ENCODE measurements around the gene AMMECR1. TPM values are rescaled to one million over a fixed set of nuclear protein-coding genes. Genes with fewer than 3 reads are reported as not detected.

AMMECR1 gene
- total RNA-seq, 5 donors from 2014 or later (not counting 1 experiment from before 2014, with no cell fraction given) = 11.7 to 17.4 (median 12.6) TPM

DNA sequence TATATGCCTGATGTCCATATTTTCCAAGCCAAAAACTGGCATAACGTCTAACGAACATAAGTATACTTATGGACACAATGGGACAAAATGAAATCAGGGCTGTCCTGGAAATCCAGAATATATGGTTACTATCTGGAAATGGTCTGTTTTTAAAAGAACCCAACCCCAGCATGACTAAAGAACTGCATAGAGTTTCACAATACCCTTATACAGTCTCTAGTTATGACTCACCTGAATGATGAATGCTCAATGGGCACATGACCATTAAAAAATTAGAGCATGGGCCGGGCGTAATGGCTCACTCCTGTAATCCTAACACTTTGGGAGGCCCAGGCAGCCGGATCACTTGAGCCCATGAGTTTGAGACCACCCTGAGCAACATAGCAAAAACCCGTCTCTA lies 31.8 kb downstream of the AMMECR1 start:
- Mint-ChIP-seq H3K4me1 (peaks cover 20 to 57% (median 37%) of the 10 kb centered on the region in 3 donors), H3K9me3 (peaks cover 0 to 1% (median 0%) of the 10 kb centered on the region in 3 donors), H3K4me3 (no peak overlapping the region), H3K36me3 (peaks cover 16% of the 10 kb centered on the region), H3K27me3 (peaks cover 0 to 27% of the 10 kb centered on the region in 2 donors), H3K27ac (no peak overlapping the region)
- no peaks in the 10 kb centered on the region for H3K9me3 ChIP-seq
- ChIA-PET POLR2A (interaction anchor here in 1 of 2 donors (0.6 kb wide), 1 partner anchor 367 kb away, joined by 3 read pairs; no protein-coding TSS in a partner anchor), CTCF (interaction anchor here in 1 of 2 donors (0.6 kb wide), 1 partner anchor 78 kb away, joined by 6 read pairs; no protein-coding TSS in a partner anchor)
- H3K4me3 ChIP-seq (ENCODE audit: control insufficient read depth in 1 of 2, extremely low read depth in 1 of 2, low read length in 1 of 2) = no peak overlapping the region
- no peak overlapping the region for H3K27ac ChIP-seq (ENCODE audit: low read length)
- no CpG with 5 or more reads among the region's 6 CpGs for WGBS (ENCODE audit: insufficient coverage)
- ATAC-seq (replicated peaks in 1 of 4) = no peak
- no peaks in the 10 kb centered on the region for H3K27me3 ChIP-seq (replicated peaks in 1 of 2; ENCODE audit: control insufficient read depth in 2 of 2, extremely low read depth in 1 of 2, insufficient read depth in 2 of 2, low read length in 1 of 2)
- H3K36me3 ChIP-seq (ENCODE audit: control insufficient read depth in 2 of 2, extremely low read depth in 1 of 2, insufficient read depth in 1 of 2, low read length in 1 of 2) = no peaks in the 10 kb centered on the region
- H3K4me1 ChIP-seq (ENCODE audit: control insufficient read depth in 1 of 2, extremely low read depth in 1 of 2, insufficient read depth in 2 of 2, low read length in 2 of 2) = no peaks in the 10 kb centered on the region
- no peak for DNase-seq

DNA sequence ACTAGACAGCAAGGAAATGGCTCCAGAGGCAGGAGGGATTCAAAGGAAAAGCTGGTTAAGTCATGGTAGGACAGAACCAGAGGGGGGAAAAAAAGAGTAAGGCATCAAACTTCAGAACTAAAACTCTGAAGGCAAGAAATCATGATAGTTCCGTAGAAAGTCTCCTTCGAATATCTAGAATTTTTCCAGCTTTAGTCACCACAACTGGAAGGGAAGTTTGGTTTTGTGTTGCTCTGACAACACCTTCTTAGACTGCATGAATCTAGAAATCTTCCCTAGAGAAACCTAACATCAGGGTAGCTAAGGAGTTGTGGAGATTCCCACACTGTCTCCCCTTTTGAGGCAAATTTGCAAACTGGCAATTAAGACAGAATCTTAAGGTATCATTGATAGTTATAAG lies 33.7 kb downstream of the AMMECR1 start:
- no CpG with 5 or more reads among the region's 2 CpGs for WGBS (ENCODE audit: insufficient coverage)
- ATAC-seq (replicated peaks in 1 of 4) = no peak
- peaks cover 16% of the 10 kb centered on the region for H3K36me3 Mint-ChIP-seq

DNA sequence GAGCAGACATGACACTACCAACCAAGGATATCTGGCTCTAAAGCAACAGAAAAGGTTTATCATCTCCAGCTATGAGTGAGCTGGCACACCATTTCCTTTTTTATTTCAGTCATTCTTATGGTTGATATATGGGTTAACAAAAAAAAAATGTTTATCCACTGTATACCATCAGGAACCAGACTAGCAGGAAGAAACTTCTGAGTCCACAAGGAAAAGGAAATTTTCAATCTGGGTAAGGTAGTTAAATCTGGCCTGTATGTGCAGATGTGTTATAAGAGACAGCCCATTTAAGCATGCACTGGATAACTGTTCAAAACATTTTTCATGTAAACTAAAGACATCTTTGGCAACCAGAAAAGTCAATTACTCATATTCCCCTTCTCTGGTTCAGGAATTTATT lies 35.0 kb downstream of the AMMECR1 start:
- ChIA-PET CTCF (no interaction called here), POLR2A (no interaction called here)
- Histone ChIP-seq H3K27ac (ENCODE audit: low read length) (no peak overlapping the region), H3K9me3 (no peaks in the 10 kb centered on the region), H3K36me3 (ENCODE audit: control insufficient read depth in 2 of 2, extremely low read depth in 1 of 2, insufficient read depth in 1 of 2, low read length in 1 of 2) (no peaks in the 10 kb centered on the region), H3K4me3 (ENCODE audit: control insufficient read depth in 1 of 2, extremely low read depth in 1 of 2, low read length in 1 of 2) (no peak overlapping the region), H3K27me3 (replicated peaks in 1 of 2; ENCODE audit: control insufficient read depth in 2 of 2, extremely low read depth in 1 of 2, insufficient read depth in 2 of 2, low read length in 1 of 2) (no peaks in the 10 kb centered on the region), H3K4me1 (ENCODE audit: control insufficient read depth in 1 of 2, extremely low read depth in 1 of 2, insufficient read depth in 2 of 2, low read length in 2 of 2) (no peaks in the 10 kb centered on the region)
- no peak overlapping the region for H3K27ac Mint-ChIP-seq
- peaks cover 10 to 42% (median 30%) of the 10 kb centered on the region in 3 donors for H3K4me1 Mint-ChIP-seq
- H3K27me3 Mint-ChIP-seq = peaks cover 0 to 16% of the 10 kb centered on the region in 2 donors
- ATAC-seq (replicated peaks in 1 of 4) (no peak), DNase-seq (no peak)
- H3K36me3 Mint-ChIP-seq = peaks cover 16% of the 10 kb centered on the region
- peaks cover 0 to 1% (median 0%) of the 10 kb centered on the region in 3 donors for H3K9me3 Mint-ChIP-seq
- no peak overlapping the region for H3K4me3 Mint-ChIP-seq

More for the DNA sequence above, 33.7 kb downstream of the AMMECR1 start:
- no peak overlapping the region for H3K27ac ChIP-seq (ENCODE audit: low read length)
- H3K4me3 ChIP-seq (ENCODE audit: control insufficient read depth in 1 of 2, extremely low read depth in 1 of 2, low read length in 1 of 2) = no peak overlapping the region
- POLR2A ChIA-PET = no interaction called here
- Mint-ChIP-seq H3K4me3 (no peak overlapping the region), H3K27ac (no peak overlapping the region), H3K4me1 (peaks cover 16 to 43% (median 27%) of the 10 kb centered on the region in 3 donors), H3K27me3 (peaks cover 0 to 23% of the 10 kb centered on the region in 2 donors), H3K9me3 (peaks cover 0 to 1% (median 0%) of the 10 kb centered on the region in 3 donors)
- CTCF ChIA-PET = no interaction called here
- DNase-seq = no peak
- H3K4me1 ChIP-seq (ENCODE audit: control insufficient read depth in 1 of 2, extremely low read depth in 1 of 2, insufficient read depth in 2 of 2, low read length in 2 of 2) = no peaks in the 10 kb centered on the region
- H3K36me3 ChIP-seq (ENCODE audit: control insufficient read depth in 2 of 2, extremely low read depth in 1 of 2, insufficient read depth in 1 of 2, low read length in 1 of 2) = no peaks in the 10 kb centered on the region
- no peaks in the 10 kb centered on the region for H3K9me3 ChIP-seq
- H3K27me3 ChIP-seq (replicated peaks in 1 of 2; ENCODE audit: control insufficient read depth in 2 of 2, extremely low read depth in 1 of 2, insufficient read depth in 2 of 2, low read length in 1 of 2) = no peaks in the 10 kb centered on the region

DNA sequence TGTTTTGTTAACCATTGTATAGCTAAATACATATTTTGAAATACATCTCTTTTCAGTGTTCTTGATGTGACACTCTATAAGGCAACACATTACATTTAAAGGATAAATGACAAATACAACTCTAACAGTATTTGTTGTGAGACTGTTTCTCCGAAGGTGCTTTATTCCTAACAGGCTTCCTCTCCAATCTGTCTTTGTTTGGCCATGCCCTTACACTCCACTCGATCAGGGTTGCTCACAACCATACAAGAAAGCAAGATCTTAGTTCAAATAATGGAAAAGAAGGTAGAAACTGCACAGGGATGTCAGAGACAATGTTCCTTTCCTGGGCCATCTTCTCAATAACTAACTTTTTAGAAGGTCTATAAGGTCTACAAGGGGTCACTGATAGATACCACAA lies 36.5 kb downstream of the AMMECR1 start:
- Histone ChIP-seq H3K4me1 (ENCODE audit: control insufficient read depth in 1 of 2, extremely low read depth in 1 of 2, insufficient read depth in 2 of 2, low read length in 2 of 2) (no peaks in the 10 kb centered on the region), H3K4me3 (ENCODE audit: control insufficient read depth in 1 of 2, extremely low read depth in 1 of 2, low read length in 1 of 2) (no peak overlapping the region), H3K27ac (ENCODE audit: low read length) (no peak overlapping the region), H3K9me3 (no peaks in the 10 kb centered on the region), H3K36me3 (ENCODE audit: control insufficient read depth in 2 of 2, extremely low read depth in 1 of 2, insufficient read depth in 1 of 2, low read length in 1 of 2) (no peaks in the 10 kb centered on the region), H3K27me3 (replicated peaks in 1 of 2; ENCODE audit: control insufficient read depth in 2 of 2, extremely low read depth in 1 of 2, insufficient read depth in 2 of 2, low read length in 1 of 2) (no peaks in the 10 kb centered on the region)
- peaks cover 0 to 14% of the 10 kb centered on the region in 2 donors for H3K27me3 Mint-ChIP-seq
- DNase-seq (no peak), ATAC-seq (replicated peaks in 1 of 4) (no peak)
- peaks cover 0 to 1% (median 0%) of the 10 kb centered on the region in 3 donors for H3K9me3 Mint-ChIP-seq
- WGBS (ENCODE audit: insufficient coverage) = no CpG with 5 or more reads among the region's 2 CpGs
- peaks cover 10 to 40% (median 32%) of the 10 kb centered on the region in 3 donors for H3K4me1 Mint-ChIP-seq
- CTCF ChIA-PET = interaction anchor here in 1 of 2 donors (0.9 kb wide), 1 partner anchor 13 kb away, joined by 3 read pairs; no protein-coding TSS in a partner anchor
- no peak overlapping the region for H3K27ac Mint-ChIP-seq
- POLR2A ChIA-PET = no interaction called here
- H3K4me3 Mint-ChIP-seq = no peak overlapping the region
- peaks cover 8% of the 10 kb centered on the region for H3K36me3 Mint-ChIP-seq

DNA sequence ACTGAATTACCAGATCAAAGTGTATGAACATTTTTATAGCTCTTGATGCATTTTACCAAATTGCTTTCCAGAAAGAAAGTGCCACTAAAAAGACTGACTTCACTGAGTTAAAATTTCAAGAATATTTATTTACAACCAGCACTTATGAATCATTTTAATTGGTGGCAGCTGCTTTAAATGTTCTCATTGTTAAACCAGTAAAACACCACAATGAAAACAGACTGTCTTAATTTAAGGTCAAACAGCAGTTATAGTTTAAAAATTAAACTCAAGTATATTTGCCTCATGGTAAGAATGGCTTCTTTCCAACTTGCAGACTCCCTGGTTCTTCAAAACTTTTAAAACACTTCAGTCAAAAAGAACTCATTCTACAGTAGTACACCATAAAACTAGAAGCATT lies 36.9 kb downstream of the AMMECR1 start:
- POLR2A ChIA-PET = no interaction called here
- H3K9me3 Mint-ChIP-seq = peaks cover 0 to 2% (median under 1%) of the 10 kb centered on the region in 3 donors

DNA sequence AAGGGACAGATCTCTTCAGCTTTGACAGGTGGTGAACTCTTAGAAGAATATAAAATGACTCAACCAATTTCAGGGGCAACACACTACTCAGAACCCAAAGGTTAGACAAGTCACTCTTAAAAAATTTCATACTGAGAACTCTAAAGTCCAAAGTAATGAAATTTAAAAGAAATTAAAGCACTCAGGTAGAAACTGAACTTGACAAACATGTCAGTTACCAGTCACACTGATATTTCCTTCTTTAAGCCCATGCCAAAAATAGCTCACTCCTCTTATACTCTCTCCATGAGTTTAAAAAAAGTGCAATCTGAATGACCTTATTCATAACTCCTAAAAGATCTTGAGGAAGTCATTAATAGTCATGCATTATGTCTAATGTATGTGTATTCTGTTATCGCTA lies 40.3 kb downstream of the AMMECR1 start:
- Histone ChIP-seq H3K4me1 (ENCODE audit: control insufficient read depth in 1 of 2, extremely low read depth in 1 of 2, insufficient read depth in 2 of 2, low read length in 2 of 2) (no peaks in the 10 kb centered on the region), H3K27ac (ENCODE audit: low read length) (no peak overlapping the region), H3K4me3 (ENCODE audit: control insufficient read depth in 1 of 2, extremely low read depth in 1 of 2, low read length in 1 of 2) (no peak overlapping the region), H3K27me3 (replicated peaks in 1 of 2; ENCODE audit: control insufficient read depth in 2 of 2, extremely low read depth in 1 of 2, insufficient read depth in 2 of 2, low read length in 1 of 2) (no peaks in the 10 kb centered on the region), H3K9me3 (no peaks in the 10 kb centered on the region), H3K36me3 (ENCODE audit: control insufficient read depth in 2 of 2, extremely low read depth in 1 of 2, insufficient read depth in 1 of 2, low read length in 1 of 2) (no peaks in the 10 kb centered on the region)
- POLR2A ChIA-PET = interaction anchor here in 1 of 2 donors (0.6 kb wide), 1 partner anchor 36 kb away, joined by 3 read pairs; no protein-coding TSS in a partner anchor
- peaks cover 0 to 3% (median 2%) of the 10 kb centered on the region in 3 donors for H3K9me3 Mint-ChIP-seq
- H3K27ac Mint-ChIP-seq = no peak overlapping the region
- ATAC-seq (replicated peaks in 1 of 4) (no peak), DNase-seq (no peak)
- peaks cover 0 to 9% of the 10 kb centered on the region in 2 donors for H3K27me3 Mint-ChIP-seq
- no peak overlapping the region for H3K4me3 Mint-ChIP-seq
- no CpG with 5 or more reads among the region's 1 CpG for WGBS (ENCODE audit: insufficient coverage)
- H3K36me3 Mint-ChIP-seq = peaks cover 7% of the 10 kb centered on the region
- peaks cover 10 to 50% (median 26%) of the 10 kb centered on the region in 3 donors for H3K4me1 Mint-ChIP-seq
- CTCF ChIA-PET = no interaction called here

More for the DNA sequence above, 36.9 kb downstream of the AMMECR1 start:
- no peak overlapping the region for H3K27ac Mint-ChIP-seq
- CTCF ChIA-PET = interaction anchor here in 1 of 2 donors (0.9 kb wide), 1 partner anchor 13 kb away, joined by 3 read pairs; no protein-coding TSS in a partner anchor
- peaks cover 10 to 40% (median 32%) of the 10 kb centered on the region in 3 donors for H3K4me1 Mint-ChIP-seq
- Histone ChIP-seq H3K4me3 (ENCODE audit: control insufficient read depth in 1 of 2, extremely low read depth in 1 of 2, low read length in 1 of 2) (no peak overlapping the region), H3K36me3 (ENCODE audit: control insufficient read depth in 2 of 2, extremely low read depth in 1 of 2, insufficient read depth in 1 of 2, low read length in 1 of 2) (no peaks in the 10 kb centered on the region), H3K4me1 (ENCODE audit: control insufficient read depth in 1 of 2, extremely low read depth in 1 of 2, insufficient read depth in 2 of 2, low read length in 2 of 2) (no peaks in the 10 kb centered on the region), H3K9me3 (no peaks in the 10 kb centered on the region), H3K27me3 (replicated peaks in 1 of 2; ENCODE audit: control insufficient read depth in 2 of 2, extremely low read depth in 1 of 2, insufficient read depth in 2 of 2, low read length in 1 of 2) (no peaks in the 10 kb centered on the region), H3K27ac (ENCODE audit: low read length) (no peak overlapping the region)
- H3K4me3 Mint-ChIP-seq = no peak overlapping the region
- peaks cover 7% of the 10 kb centered on the region for H3K36me3 Mint-ChIP-seq
- ATAC-seq (replicated peaks in 1 of 4) = no peak
- no peak for DNase-seq
- H3K27me3 Mint-ChIP-seq = peaks cover 0 to 14% of the 10 kb centered on the region in 2 donors

Data from T-cell (primary cell).